HG02642 (cell line): ENCODE measurements around the gene PTPN11.
"Not testable (repeated sequence)": the region's sequence is repeated elsewhere in the genome, so short reads cannot be mapped to it uniquely, and the experiment has no call there.

Experiments
- ATAC-seq: cut with Tn5 transposase; IDR thresholded peaks from one replicate; pipeline ENCODE4 v1.9.1; 2021; ENCODE audit warnings: mild to moderate bottlenecking; ENCODE audit not compliant: unreplicated experiment, poor library complexity

PTPN11 gene

DNA sequence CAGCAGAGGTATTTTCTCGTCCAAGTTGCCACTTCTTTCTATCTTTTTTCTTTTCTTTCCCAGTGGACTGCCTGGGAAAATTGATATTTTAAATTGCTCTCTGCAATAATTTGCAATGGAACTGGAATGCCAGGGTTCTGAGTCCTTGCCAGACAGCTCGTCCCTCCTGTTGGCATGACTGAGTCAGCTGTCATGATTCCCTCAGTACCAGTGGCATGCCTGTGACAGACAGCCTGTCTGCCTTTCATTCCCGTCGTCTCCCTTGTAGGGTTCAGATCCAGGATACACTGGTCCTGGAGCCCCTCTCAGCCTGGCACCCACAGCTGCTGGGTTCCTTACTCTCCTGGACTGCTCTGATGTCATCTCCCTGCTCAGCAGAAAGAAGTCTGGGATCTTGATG lies 84.8 kb downstream of the PTPN11 start:
- no peak for ATAC-seq

DNA sequence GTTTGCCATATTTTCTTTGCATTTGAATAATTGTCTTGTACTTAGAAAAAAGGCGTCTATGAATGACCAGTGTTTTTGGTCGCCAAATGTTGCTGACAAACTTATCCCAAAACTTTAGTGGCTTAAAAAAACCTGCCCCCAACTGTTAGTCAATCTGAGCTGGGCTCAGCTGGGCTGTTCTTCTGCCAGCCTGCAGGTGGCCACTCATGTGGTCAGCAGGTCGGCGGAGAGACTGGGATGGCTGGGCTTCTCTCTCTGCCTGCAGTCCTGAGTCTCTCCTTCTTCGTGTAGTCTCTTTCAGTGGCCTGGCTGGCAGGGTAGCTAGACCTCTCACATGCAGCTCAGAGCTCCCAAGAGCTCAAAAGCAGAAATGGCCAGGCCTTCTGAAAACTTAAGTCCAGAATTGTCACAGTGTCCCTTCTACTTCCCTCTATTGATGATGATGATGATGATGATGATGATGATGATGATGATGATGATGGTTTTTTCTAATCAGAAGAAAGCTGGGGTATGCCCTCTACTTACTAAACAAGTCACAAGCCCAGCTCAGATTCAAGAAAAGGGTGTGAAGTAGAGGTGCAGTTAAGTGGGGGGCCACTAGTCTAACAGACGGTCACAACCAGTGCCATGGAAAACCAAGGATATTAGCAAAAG lies 87.9 kb downstream of the PTPN11 start:
- ATAC-seq, result no peak

DNA sequence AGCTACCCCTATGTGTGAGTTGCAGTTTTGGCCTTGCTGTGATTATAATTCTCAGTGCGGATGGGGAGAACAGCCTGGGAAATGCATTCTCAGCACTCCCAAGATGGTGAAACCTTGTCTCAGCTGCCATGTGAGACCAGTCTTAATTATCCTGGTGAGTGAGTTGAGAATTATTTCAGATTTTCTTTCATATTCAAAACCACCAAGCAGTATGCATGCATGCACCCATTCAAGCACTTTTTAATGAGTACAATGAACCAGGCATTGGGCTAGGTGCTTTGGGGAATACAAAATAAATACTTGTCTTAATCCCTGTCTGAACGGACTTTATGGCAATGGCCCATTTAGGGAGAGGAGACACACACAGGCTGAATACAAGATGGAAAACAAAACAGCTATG lies 94.7 kb downstream of the PTPN11 start:
- no peak for ATAC-seq

DNA sequence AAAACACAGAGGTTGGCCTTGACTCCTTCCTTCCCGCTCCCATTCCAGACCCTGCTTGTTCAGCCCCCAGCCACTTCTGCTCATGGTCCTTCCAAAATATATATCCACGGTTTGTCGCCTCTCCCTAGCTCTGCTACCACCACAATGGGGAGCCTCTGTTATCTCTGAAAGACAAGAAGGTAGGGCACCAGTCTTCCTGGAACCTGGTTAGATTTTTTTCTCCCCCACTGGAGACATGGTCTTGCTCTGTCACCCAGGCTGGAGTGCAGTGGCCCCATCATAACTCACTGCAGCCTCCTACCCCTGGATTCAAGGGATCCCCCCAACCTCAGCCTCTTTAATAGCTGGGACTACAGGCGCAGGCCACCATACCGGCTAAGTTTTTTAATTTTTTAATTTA lies 95.7 kb downstream of the PTPN11 start:
- ATAC-seq, result no peak

DNA sequence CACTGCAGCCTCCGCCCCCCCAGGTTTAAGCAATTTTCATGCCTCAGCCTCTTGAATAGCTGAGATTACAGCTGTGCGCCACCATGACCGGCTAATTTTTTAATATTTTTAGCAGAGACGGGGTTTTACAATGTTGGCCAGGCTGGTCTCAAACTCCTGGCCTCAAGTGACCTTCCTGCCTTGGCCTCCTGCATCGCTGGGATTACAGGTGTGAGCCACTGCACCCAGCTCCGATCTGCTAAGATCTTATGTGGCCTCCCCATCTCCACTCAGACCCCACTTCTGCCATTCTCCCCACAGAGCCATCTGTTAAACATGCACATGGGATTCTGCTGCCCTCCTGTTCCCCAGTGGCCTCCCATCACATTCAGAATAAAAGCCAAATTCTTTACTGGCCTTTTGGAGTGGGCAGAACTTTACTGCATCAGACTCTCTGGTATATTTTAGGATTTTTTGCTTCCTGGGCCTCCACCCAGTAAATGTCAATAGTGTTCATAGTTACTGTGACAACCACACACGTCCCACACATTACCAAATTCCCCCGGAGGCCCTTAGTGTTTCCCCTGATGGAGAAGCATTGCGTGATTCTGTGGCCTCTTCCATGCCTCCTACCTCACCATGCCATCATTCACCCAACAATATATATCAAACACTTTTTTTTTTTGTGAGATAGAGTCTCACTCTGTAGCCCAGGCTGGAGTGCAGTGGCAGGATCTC lies 96.3 kb downstream of the PTPN11 start:
- no peak for ATAC-seq

DNA sequence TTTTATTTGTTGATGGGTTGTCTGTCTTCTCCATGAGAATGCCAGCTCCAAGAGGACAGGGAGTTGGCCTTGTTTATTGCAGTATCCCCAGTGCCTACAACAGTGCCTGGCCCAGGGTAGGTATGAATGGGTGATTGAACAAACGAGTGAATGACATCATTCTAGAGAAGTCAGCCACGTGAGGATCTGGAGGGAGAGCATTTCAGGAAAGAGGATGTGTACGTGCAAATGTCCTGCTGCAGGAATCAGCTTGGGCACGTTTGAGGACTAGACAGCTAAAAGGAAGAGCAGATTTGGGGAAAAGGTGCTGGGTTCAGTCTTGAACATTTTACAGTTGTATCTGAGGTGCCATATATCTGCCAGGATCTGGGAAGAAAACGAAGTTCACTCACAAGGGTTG lies 97.1 kb downstream of the PTPN11 start:
- ATAC-seq, result no peak

DNA sequence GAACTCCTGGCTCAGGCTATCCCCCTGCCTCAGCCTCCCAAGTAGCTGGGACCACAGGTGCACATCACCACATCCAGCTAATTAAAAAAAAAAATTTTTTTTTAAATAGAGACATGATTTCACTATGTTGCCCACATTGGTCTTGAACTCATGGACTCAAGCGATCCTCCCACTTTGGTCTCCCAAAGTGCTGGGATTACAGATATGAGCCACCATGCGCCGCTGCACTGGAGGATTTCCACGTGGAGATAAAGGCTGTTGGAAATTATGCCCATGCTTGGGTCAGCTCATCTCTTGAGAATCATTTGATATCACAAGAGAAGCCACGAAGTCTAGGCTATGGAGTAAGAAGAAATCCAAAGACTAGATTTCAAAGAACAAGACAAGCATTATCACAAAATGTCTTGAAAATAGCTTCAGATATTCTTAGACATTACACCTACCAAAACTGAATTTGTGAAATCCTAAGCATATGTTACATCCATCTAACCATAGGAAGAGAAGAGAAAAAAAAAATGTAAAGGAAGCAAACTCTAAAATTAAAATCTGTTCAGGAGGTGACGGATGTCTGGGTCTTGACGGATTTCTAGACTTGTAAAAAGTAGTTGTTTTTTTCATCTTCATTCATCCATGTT lies 99.1 kb downstream of the PTPN11 start:
- no peak for ATAC-seq

DNA sequence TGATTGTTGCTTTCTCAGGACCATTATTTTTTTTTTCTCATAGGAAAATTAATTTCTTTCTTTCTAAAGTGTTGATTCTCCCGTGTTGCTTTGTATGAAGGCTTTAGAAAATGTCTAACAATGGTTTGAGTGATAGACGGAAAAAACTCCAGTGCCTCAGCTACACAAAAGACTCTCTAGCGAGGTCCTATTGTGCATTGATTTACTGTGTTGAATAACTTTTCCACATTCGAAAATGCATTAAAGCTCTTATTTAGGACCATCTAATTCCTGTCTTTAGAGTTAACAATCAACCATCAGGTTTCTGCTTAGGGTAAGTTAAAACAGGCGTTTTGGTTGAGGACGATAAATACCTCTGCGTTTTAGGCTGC lies 99.6 kb downstream of the PTPN11 start:
- ATAC-seq, result no peak

DNA sequence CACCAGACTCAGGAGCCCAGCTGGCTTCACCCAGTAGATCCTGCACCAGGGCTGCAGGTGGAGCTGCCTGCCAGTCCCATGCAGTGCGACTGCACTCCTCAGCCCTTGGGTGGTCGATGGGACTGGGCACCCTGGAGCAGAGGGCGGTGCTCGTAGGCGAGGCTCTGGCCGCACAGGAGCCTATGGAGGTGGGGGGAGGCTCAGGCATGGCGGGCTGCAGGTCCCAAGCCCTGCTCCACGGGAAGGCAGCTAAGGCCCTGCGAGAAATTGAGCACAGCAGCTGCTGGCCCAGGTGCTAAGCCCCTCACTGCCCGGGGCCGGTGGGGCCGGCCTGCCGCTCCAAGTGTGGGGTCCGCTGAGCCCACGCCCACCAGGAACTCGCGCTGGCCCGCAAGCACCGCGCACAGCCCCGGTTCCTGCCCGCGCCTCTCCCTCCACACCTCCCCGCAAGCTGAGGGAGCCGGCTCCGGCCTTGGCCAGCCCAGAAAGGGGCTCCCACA lies 101.1 kb downstream of the PTPN11 start:
- ATAC-seq, result not testable (repeated sequence)

DNA sequence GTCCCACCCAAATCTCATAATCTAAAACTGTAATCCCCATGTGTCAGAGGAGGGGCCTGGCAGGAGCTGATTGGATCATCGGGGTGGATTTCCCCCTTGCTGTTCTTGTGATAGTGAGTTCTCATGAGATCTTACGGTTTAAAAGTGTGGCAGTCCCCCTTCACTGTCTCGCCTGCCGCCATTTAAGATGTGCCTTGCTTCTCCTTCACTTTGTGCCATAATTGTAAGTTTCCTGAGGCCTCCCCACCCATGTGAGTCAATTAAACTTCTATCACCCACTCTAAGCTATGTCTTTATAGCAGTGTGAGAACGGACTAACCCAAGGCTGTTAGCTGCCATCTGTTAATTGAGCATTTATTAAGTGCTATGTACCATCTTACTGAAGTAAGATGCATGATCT lies 105.1 kb downstream of the PTPN11 start:
- ATAC-seq, result no peak

DNA sequence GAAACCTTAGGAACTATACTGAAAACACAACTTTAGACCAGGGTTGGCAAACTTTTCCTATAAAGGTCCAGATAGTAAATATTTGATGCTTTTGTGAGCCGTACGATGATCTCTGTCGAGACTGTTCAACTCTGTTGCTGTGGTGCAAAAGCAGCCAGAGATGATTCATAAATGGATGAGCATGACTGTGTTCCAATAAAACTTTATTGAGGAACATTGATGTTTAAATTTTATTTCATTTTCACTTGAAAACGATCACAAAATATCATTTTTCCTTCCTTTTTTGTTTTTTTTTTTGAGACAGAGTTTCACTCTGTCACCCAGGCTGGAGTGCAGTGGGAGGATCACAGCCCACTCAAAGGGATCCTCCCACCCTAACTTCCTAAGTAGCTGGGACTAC lies 105.5 kb downstream of the PTPN11 start:
- no peak for ATAC-seq

DNA sequence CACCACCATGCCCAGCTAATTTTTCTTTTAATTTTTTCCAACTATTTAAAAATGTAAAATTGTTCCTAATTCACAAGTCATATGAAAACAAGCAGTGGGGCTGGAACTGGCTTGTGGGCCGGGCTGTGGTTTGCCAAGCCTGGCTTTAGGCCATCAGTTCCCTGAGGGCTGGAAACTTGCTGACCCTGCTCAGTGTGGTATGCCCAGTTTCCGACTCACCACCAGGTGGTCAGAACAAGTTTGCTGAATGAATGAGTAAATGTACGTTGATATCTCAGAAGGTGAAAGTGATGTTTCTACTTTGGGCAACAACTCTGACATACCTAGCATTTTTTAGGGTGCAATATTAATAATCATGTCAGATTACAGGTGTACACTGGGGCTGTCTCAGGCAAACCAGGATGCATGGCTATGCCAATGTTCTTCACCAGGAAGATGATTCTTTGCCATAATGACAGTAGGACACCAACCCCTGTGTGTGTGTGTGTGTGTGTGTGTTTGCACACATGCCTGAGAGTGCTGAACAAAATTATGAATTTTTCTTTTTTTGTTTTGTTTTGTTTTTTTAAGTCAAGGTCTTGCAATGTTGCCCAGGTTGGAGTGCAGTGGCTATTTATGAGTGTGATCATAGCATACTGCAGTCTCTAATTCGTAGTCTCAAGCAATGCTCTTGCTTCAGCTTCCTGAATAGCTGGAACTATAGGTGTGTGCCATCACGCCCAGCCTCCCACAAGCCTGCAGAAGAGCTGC lies 106.1 kb downstream of the PTPN11 start:
- ATAC-seq, result no peak

DNA sequence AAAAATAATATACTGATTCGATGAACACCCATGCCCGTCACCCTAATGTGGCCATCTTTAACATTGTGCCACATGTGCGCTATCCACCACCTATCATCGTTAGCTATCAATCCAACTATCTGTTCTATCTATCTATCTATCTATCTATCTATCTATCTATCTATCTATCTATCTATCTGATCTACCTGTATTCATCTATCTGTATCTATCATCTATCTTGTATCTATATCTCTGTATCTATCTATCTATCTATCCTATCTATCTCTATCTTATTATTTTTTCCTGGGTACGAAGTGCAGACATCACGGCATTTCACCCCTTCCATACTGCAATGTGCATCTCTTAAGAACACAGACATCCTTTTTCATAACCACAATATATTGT lies 106.7 kb downstream of the PTPN11 start:
- ATAC-seq, result no peak

DNA sequence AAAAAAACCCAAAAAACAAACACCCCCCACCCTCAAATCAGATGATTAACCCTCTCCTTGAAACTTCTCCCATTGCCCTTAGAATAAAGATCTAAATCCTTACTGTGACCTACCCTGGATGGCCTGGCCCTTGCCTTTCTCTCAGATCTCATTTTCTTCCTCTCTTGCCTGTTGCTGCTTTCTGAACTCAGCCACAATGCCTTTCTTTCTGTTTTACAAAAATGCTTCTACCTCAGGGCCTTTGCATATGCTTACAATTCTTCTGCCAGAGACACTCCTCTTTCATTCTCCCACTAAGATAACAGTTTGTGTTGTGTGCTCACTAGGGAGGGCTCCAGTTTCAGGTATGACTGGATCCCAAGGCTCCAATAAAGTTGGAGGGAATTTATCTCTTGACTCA lies 108.3 kb downstream of the PTPN11 start:
- no peak for ATAC-seq

DNA sequence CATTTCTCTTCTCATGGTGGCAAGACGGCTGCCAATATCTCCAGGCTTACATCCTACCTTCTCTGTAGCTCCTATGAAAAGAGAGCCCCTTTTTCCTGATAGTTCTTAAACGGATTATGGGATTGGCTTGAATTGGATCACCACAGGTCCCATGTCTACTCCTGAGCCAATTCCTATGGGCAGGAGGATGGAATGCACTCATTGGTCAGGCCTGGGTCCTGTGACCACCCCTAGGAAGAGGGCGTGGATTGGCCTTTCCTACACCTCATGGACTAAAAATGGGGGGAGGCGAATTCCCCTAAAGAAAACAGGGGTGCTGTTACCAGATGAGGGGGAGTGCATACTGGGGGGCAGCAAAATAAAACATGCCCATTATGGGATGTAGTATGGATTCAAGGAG lies 108.8 kb downstream of the PTPN11 start:
- no peak for ATAC-seq

DNA sequence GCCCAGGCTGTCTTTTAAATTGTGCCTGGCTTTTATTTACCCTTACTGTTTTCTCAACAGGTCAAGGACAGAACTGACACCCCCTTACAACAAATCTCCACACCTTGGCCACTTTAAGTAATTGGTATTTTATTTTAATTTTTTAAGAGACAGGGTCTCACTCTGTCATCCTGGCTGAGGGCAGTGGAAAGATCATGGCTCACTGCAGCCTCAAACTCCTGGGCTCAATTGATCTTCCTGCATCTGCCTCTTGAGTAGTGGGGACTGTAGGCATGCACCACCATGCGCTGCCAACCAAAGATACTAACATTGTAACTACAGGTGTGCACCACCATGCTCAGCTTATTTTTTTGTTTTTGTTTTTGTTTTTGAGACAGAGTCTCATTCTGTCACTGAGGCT lies 109.8 kb downstream of the PTPN11 start:
- ATAC-seq, result no peak

DNA sequence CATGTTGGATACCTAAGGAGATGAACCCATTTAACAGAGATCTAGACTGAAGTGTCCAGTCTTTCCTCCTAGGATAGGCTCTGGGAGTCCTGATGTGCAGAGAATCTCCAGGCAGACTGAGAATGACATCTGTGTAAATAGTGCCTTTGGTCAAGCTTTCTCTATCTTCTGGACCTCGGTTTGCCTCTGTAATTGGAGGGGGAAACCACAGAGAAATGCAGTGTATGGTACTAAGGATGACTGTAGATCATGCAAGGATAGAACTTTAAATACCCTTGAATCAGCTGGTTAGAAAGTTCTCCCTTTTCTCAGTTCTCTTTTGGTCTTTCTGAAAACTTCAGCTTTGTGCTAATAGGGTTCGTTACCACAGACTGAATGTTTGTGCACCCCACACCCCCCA lies 112.2 kb downstream of the PTPN11 start:
- ATAC-seq, result no peak

DNA sequence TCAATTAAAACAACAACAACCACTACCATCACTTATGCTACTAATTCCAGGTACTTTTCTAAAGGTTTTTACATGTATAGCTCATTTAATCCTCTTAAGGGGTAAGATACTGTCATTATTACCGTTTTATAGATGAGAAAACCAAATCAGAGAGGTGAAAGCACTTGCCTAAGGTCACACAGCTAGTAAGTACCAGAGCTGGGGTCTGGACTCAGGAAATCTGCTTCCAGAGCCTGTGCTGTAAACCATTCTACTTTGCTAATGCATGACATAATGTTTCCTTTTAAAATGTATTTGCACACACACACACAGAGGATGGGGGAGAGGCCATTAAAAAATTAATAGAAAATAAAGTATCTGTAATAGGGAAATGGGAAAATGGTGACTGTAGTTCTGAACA lies 113.4 kb downstream of the PTPN11 start:
- ATAC-seq, result no peak

DNA sequence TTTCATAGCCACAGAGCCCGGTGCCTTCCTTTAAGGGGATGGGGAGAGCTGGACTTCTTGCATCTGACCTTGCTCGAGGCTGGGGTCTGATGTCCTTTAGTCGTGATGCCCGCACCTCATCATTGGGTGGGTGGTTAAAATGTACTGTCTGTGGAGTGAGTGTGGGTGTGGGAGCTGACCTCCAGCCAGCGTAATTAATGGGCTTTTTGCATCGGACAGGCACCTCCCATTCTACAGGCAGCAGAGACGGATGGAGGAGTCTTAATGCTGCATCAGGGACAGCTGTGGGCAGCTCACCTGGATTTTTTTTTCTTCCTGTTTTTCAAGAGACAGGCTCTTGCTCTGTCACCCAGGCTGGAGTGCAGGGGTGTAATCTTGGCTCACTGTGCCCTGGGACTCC lies 114.8 kb downstream of the PTPN11 start:
- no peak for ATAC-seq

DNA sequence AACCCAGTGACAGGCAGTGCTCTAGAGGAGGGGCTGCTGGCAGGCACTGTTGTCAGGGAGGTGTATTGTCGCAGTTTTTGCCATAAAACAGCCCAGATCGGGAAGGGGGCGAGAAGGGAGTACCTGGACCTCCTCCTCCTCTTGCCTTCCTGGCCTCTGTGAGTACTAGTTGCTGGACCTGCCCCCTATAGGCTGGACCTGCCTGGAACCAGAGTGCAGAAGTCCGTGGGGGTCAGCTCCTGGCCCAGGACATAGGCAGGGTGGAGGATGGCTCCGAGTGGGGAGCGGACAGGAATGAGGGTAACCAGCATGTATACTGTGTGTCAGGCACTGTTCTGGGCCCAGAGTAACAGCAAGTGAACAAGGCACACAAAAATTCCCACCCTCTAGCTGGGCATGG lies 116.3 kb downstream of the PTPN11 start:
- ATAC-seq, result no peak
